Mesenchymal stem cell (in vitro differentiated cells and primary cell): ENCODE data around the gene ULBP1.
"Not testable (repeated sequence)": the region's sequence is repeated elsewhere in the genome, so short reads cannot be mapped to it uniquely, and the experiment has no call there.

Experiments used
- DNase-seq: peaks from one replicate; pipeline ENCODE4 v3.0.0-alpha.2; 2013
- H2AFZ ChIP-seq: one replicate; pipeline ENCODE4 v1.6.1; 2013; ENCODE audit warnings: low read depth, mild to moderate bottlenecking, control low read depth, inconsistent platforms, low read length, moderate library complexity
- H2AK5ac ChIP-seq: 2 replicates; pipeline ENCODE4 v1.6.1; 2013; ENCODE audit warnings: low read length, moderate library complexity, mild to moderate bottlenecking, inconsistent platforms; ENCODE audit not compliant: severe bottlenecking
- H2BK120ac ChIP-seq: one replicate; pipeline ENCODE4 v1.6.1; 2013; ENCODE audit warnings: low read depth, mild to moderate bottlenecking, inconsistent platforms, low read length, moderate library complexity
- H2BK12ac ChIP-seq, 2 experiments: one replicate each; pipeline ENCODE4 v1.6.1; 2013; ENCODE audit warnings: inconsistent platforms in 2 of 2, low read length in 2 of 2, mild to moderate bottlenecking in 2 of 2, moderate library complexity in 2 of 2, control low read depth in 1 of 2
- H2BK15ac ChIP-seq: one replicate; pipeline ENCODE4 v1.6.1; 2013; ENCODE audit warnings: mild to moderate bottlenecking, low read depth, inconsistent platforms; ENCODE audit not compliant: poor library complexity, severe bottlenecking
- H2BK5ac ChIP-seq: 2 replicates; pipeline ENCODE4 v1.6.1; 2013; ENCODE audit warnings: low read depth, mild to moderate bottlenecking, low read length, control low read depth, inconsistent platforms; ENCODE audit not compliant: poor library complexity, severe bottlenecking
- H3K14ac ChIP-seq, 2 experiments: one replicate each; pipeline ENCODE4 v1.6.1; 2013; ENCODE audit warnings: inconsistent platforms in 2 of 2, low read length in 2 of 2, control low read depth in 1 of 2, mild to moderate bottlenecking in 1 of 2, moderate library complexity in 1 of 2
- H3K18ac ChIP-seq, 2 experiments: one replicate each; pipeline ENCODE4 v1.6.1; 2013; ENCODE audit warnings: inconsistent platforms in 2 of 2, low read length in 2 of 2, control low read depth in 1 of 2, low read depth in 1 of 2, mild to moderate bottlenecking in 1 of 2
- H3K23ac ChIP-seq, 2 experiments: one replicate each; pipeline ENCODE4 v1.6.1; 2013; ENCODE audit warnings: inconsistent platforms in 2 of 2, low read length in 2 of 2, mild to moderate bottlenecking in 2 of 2, moderate library complexity in 2 of 2, control low read depth in 1 of 2
- H3K27ac ChIP-seq: 2 replicates; pipeline ENCODE4 v1.5.1; 2013; ENCODE audit warnings: mild to moderate bottlenecking, moderate library complexity, low read length, control low read depth, inconsistent platforms; ENCODE audit not compliant: poor library complexity, severe bottlenecking
- H3K27me3 ChIP-seq, 2 experiments: 2 replicates each; pipeline versions ENCODE4 v1.6.1 to v1.7.0; 2013; ENCODE audit warnings: low read length in 2 of 2, mild to moderate bottlenecking in 2 of 2, moderate library complexity in 2 of 2, control low read depth in 1 of 2, inconsistent platforms in 1 of 2; ENCODE audit not compliant: control insufficient read depth in 1 of 2, insufficient read depth in 1 of 2
- H3K36me3 ChIP-seq, 2 experiments: 2 replicates each; pipeline versions ENCODE4 v1.6.1 to v1.7.0; 2013; ENCODE audit warnings: low read length in 2 of 2, control low read depth in 1 of 2, inconsistent platforms in 1 of 2, low read depth in 1 of 2, mild to moderate bottlenecking in 1 of 2; ENCODE audit not compliant: insufficient read depth in 2 of 2, control insufficient read depth in 1 of 2
- H3K4ac ChIP-seq, 2 experiments: one replicate each; pipeline ENCODE4 v1.6.1; 2013; ENCODE audit warnings: inconsistent platforms in 2 of 2, low read length in 2 of 2, mild to moderate bottlenecking in 2 of 2, moderate library complexity in 2 of 2, control low read depth in 1 of 2, low read depth in 1 of 2
- H3K4me1 ChIP-seq: 2 replicates; pipeline ENCODE4 v1.6.1; 2013; ENCODE audit warnings: low read depth, low read length, control low read depth; ENCODE audit not compliant: control insufficient read depth, insufficient read depth
- H3K4me2 ChIP-seq: 2 replicates; pipeline ENCODE4 v1.6.1; 2013; ENCODE audit warnings: low read length, mild to moderate bottlenecking, inconsistent platforms; ENCODE audit not compliant: poor library complexity, severe bottlenecking
- H3K4me3 ChIP-seq, 2 experiments: 2 replicates each; pipeline versions ENCODE4 v1.5.1 to v1.7.0; 2013; ENCODE audit warnings: low read length in 2 of 2, mild to moderate bottlenecking in 2 of 2, control low read depth in 1 of 2, low read depth in 1 of 2; ENCODE audit not compliant: insufficient read depth in 1 of 2
- H3K79me1 ChIP-seq: replicated peaks from 2 replicates; pipeline ENCODE4 v1.6.1; 2013; ENCODE audit warnings: mild to moderate bottlenecking, control low read depth, low read length, inconsistent platforms; ENCODE audit not compliant: poor library complexity, severe bottlenecking
- H3K9ac ChIP-seq: 2 replicates; pipeline ENCODE4 v1.7.0; 2013; ENCODE audit warnings: mild to moderate bottlenecking, low read length, moderate library complexity
- H3K9me3 ChIP-seq: 2 replicates; pipeline ENCODE4 v1.7.0; 2013; ENCODE audit warnings: mild to moderate bottlenecking, low read length; ENCODE audit not compliant: control insufficient read depth
- H4K8ac ChIP-seq: one replicate; pipeline ENCODE4 v1.6.1; 2013; ENCODE audit warnings: inconsistent platforms, mild to moderate bottlenecking, low read length, moderate library complexity
- H4K91ac ChIP-seq: one replicate; pipeline ENCODE4 v1.6.1; 2013; ENCODE audit warnings: mild to moderate bottlenecking, low read length, inconsistent platforms
- WGBS: methylation state at CpG from one replicate; pipeline ENCODE4 v1.1.7; 2013; ENCODE audit warnings: mixed read lengths; 5-methylcytosine and 5-hydroxymethylcytosine counted together

The ULBP1 gene

GRCh38 chr6:150018846-150019580 lies 55.3 kb downstream of the ULBP1 start:
- H2AK5ac ChIP-seq, result no peak overlapping the region
- H3K23ac ChIP-seq, result no peak overlapping the region
- no peak overlapping the region for H3K18ac ChIP-seq
- WGBS, result 57% methylated on average over 5 of the region's 6 CpGs
- no peak overlapping the region for H2BK15ac ChIP-seq
- H2BK12ac ChIP-seq, result no peak overlapping the region
- no peaks in the 10 kb centered on the region for H3K79me1 ChIP-seq
- H4K8ac ChIP-seq, result no peak overlapping the region
- H3K14ac ChIP-seq, result no peak overlapping the region
- H3K4me2 ChIP-seq, result no peak overlapping the region
- H3K27ac ChIP-seq, result no peak overlapping the region
- H2BK5ac ChIP-seq, result no peak overlapping the region
- no peak for DNase-seq
- peaks cover 47 to 51% of the 10 kb centered on the region in 2 experiments for H3K27me3 ChIP-seq
- H3K4me3 ChIP-seq, result no peak overlapping the region
- H3K4me1 ChIP-seq, result no peaks in the 10 kb centered on the region
- H2BK120ac ChIP-seq, result no peak overlapping the region
- no peak overlapping the region for H4K91ac ChIP-seq
- no peak overlapping the region for H3K4ac ChIP-seq
- no peak overlapping the region for H3K9ac ChIP-seq
- no peak overlapping the region for H2AFZ ChIP-seq
- no peaks in the 10 kb centered on the region for H3K9me3 ChIP-seq
- H3K36me3 ChIP-seq, result no peaks in the 10 kb centered on the region

GRCh38 chr6:150021870-150022269 lies 58.1 kb downstream of the ULBP1 start:
- not testable (repeated sequence) for H3K9ac ChIP-seq, H2BK12ac ChIP-seq, H4K8ac ChIP-seq, H3K23ac ChIP-seq, H3K9me3 ChIP-seq, H3K27ac ChIP-seq, H2AK5ac ChIP-seq, H4K91ac ChIP-seq, H2AFZ ChIP-seq, H3K4me3 ChIP-seq, H3K4ac ChIP-seq, H3K79me1 ChIP-seq, H3K4me2 ChIP-seq, H3K36me3 ChIP-seq, H2BK120ac ChIP-seq, H2BK15ac ChIP-seq, DNase-seq, H2BK5ac ChIP-seq, H3K14ac ChIP-seq, H3K4me1 ChIP-seq, H3K18ac ChIP-seq
- H3K27me3 ChIP-seq, result peaks cover 41 to 56% of the 10 kb centered on the region in 2 experiments
- WGBS, result 100% methylated on average over 1 of the region's 6 CpGs
